OCI-LY7 (cell line): ENCODE measurements around the gene PES1.
"Not testable (repeated sequence)": the region's sequence is repeated elsewhere in the genome, so short reads cannot be mapped to it uniquely, and the experiment has no call there.

Experiments
- EZH2phosphoT487 ChIP-seq: fragments of 200-600 bp; sonication (generic); IDR thresholded peaks from 2 replicates; pipeline ENCODE4 v1.6.1; 2018; ENCODE audit warnings: low read depth, borderline replicate concordance, mild to moderate bottlenecking, mixed run types, antibody characterized with exemption, low read length, moderate library complexity, mixed read lengths
- TF ChIP-seq, protein P1 (sequence below): fragments of 200-600 bp; sonication (generic); conservative IDR thresholded peaks from 2 replicates; pipeline ENCODE4 v1.5.1; 2014; ENCODE audit warnings: mild to moderate bottlenecking, antibody characterized with exemption, low read length, moderate library complexity, mixed read lengths

GRCh38 chr22:30551813-30552212, 39.9 kb downstream of the PES1 start:
- TF ChIP-seq, protein P1, sequence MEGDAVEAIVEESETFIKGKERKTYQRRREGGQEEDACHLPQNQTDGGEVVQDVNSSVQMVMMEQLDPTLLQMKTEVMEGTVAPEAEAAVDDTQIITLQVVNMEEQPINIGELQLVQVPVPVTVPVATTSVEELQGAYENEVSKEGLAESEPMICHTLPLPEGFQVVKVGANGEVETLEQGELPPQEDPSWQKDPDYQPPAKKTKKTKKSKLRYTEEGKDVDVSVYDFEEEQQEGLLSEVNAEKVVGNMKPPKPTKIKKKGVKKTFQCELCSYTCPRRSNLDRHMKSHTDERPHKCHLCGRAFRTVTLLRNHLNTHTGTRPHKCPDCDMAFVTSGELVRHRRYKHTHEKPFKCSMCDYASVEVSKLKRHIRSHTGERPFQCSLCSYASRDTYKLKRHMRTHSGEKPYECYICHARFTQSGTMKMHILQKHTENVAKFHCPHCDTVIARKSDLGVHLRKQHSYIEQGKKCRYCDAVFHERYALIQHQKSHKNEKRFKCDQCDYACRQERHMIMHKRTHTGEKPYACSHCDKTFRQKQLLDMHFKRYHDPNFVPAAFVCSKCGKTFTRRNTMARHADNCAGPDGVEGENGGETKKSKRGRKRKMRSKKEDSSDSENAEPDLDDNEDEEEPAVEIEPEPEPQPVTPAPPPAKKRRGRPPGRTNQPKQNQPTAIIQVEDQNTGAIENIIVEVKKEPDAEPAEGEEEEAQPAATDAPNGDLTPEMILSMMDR = not testable (repeated sequence)
- not testable (repeated sequence) for TF ChIP-seq EZH2phosphoT487
